ENCODE data around the gene NOL4L.
A peak's percentile ranks its signal among the peaks of the same experiment; 100 is the strongest.

Gene NOL4L

GRCh38 chr20:32517914-32518592 is 67.1 kb downstream of the NOL4L start:
- H3K36me3 Mint-ChIP-seq (ENCODE audit: low read depth) = peaks cover 37% of the 10 kb centered on the region
- H3K4me3 Mint-ChIP-seq = peak overlapping the region; percentile 15
- TF ChIP-seq CTCF (IDR thresholded peaks at IDR 0.05) = no peak
- H3K27ac Mint-ChIP-seq = no peak overlapping the region
- peaks cover 83% of the 10 kb centered on the region for H3K4me1 Mint-ChIP-seq
- no peaks in the 10 kb centered on the region for H3K9me3 Mint-ChIP-seq
- no peak for DNase-seq
- H3K27me3 Mint-ChIP-seq (ENCODE audit: low read depth, poor library complexity) = peaks cover 4% of the 10 kb centered on the region

GRCh38 chr20:32517518-32517873 is 67.6 kb downstream of the NOL4L start:
- Mint-ChIP-seq H3K4me1 (peaks cover 78% of the 10 kb centered on the region), H3K4me3 (no peak overlapping the region), H3K9me3 (no peaks in the 10 kb centered on the region), H3K27me3 (ENCODE audit: low read depth, poor library complexity) (peaks cover 7% of the 10 kb centered on the region), H3K36me3 (ENCODE audit: low read depth) (peaks cover 42% of the 10 kb centered on the region), H3K27ac (no peak overlapping the region)
- no peak for DNase-seq
- no peak for TF ChIP-seq CTCF (IDR thresholded peaks at IDR 0.05)

- H3K36me3 Mint-ChIP-seq (ENCODE audit: low read depth) = peaks cover 49% of the 10 kb centered on the region
- DNase-seq = no peak
These were observed 68.3 kb downstream of the NOL4L start for GRCh38 chr20:32516583-32517517.

GRCh38 chr20:32515631-32516101 is 69.5 kb downstream of the NOL4L start:
- Mint-ChIP-seq H3K9me3 (no peaks in the 10 kb centered on the region), H3K4me3 (peak overlapping the region; percentile 57), H3K4me1 (peaks cover 78% of the 10 kb centered on the region), H3K36me3 (ENCODE audit: low read depth) (peaks cover 49% of the 10 kb centered on the region), H3K27me3 (ENCODE audit: low read depth, poor library complexity) (peaks cover 7% of the 10 kb centered on the region), H3K27ac (no peak overlapping the region)
- no peak for DNase-seq
- TF ChIP-seq CTCF (IDR thresholded peaks at IDR 0.05) = no peak

More at GRCh38 chr20:32516583-32517517, 68.3 kb downstream of the NOL4L start:
- peak overlapping the region; percentile 45 for H3K27ac Mint-ChIP-seq
- peaks cover 78% of the 10 kb centered on the region for H3K4me1 Mint-ChIP-seq
- no peak for TF ChIP-seq CTCF (IDR thresholded peaks at IDR 0.05)
- peak overlapping the region; percentile 45 for H3K4me3 Mint-ChIP-seq
- no peaks in the 10 kb centered on the region for H3K9me3 Mint-ChIP-seq
- H3K27me3 Mint-ChIP-seq (ENCODE audit: low read depth, poor library complexity) = peaks cover 7% of the 10 kb centered on the region

- Mint-ChIP-seq H3K9me3 (no peaks in the 10 kb centered on the region), H3K4me1 (peaks cover 79% of the 10 kb centered on the region), H3K36me3 (ENCODE audit: low read depth) (peaks cover 49% of the 10 kb centered on the region), H3K27me3 (ENCODE audit: low read depth, poor library complexity) (peaks cover 11% of the 10 kb centered on the region), H3K4me3 (peak overlapping the region; percentile 57), H3K27ac (peak overlapping the region; percentile 68)
- DNase-seq = no peak
- no peak for TF ChIP-seq CTCF (IDR thresholded peaks at IDR 0.05)
These were observed 70.4 kb downstream of the NOL4L start for GRCh38 chr20:32514760-32515159.

Data from nephron progenitor cell (in vitro differentiated cells).